Activated naive CD4-positive, alpha-beta T cell treated with anti-CD3 and anti-CD28 coated beads, Interleukin-2, amount 10 ng/mL, durations not matched to agents 7 days and 5 days (primary cell): ENCODE data around the gene FBXL14.
"Not testable (repeated sequence)": the region's sequence is repeated elsewhere in the genome, so short reads cannot be mapped to it uniquely, and the experiment has no call there.

Experiments used
- CTCF ChIA-PET: fragments of 350-600 bp; sonication (Branson Sonifier 250); formaldehyde crosslinking; loops from one replicate; lab custom pipeline; 2021; ENCODE audit warnings: antibody characterized with exemption; lab: Charles Lee
- DNase-seq: peaks from one replicate; pipeline ENCODE4 v3.0.0-alpha.2; 2020
- H3K27ac Mint-ChIP-seq: one replicate; pipeline ENCODE4 v1.8.0; 2021; ENCODE audit warnings: mild to moderate bottlenecking, moderate library complexity, mixed read lengths
- H3K27me3 Mint-ChIP-seq: one replicate; pipeline ENCODE4 v1.8.0; 2021; ENCODE audit warnings: mild to moderate bottlenecking, mixed read lengths
- H3K36me3 Mint-ChIP-seq: one replicate; pipeline ENCODE4 v1.8.0; 2021; ENCODE audit warnings: mixed read lengths
- H3K4me1 Mint-ChIP-seq: one replicate; pipeline ENCODE4 v1.8.0; 2021; ENCODE audit warnings: mixed read lengths
- H3K4me3 Mint-ChIP-seq: one replicate; pipeline ENCODE4 v1.8.0; 2021; ENCODE audit warnings: mild to moderate bottlenecking, moderate library complexity, mixed read lengths
- H3K9me3 Mint-ChIP-seq: one replicate; pipeline ENCODE4 v1.8.0; 2021; ENCODE audit warnings: mixed read lengths

The FBXL14 gene

GRCh38 chr12:1611803-1612572 is 17.6 kb upstream of the FBXL14 start:
- Mint-ChIP-seq H3K4me1 (peaks cover 8% of the 10 kb centered on the region), H3K9me3 (no peaks in the 10 kb centered on the region), H3K36me3 (no peaks in the 10 kb centered on the region)

GRCh38 chr12:1610072-1610643 is 15.8 kb upstream of the FBXL14 start:
- Mint-ChIP-seq H3K27ac (no peak overlapping the region), H3K9me3 (no peaks in the 10 kb centered on the region), H3K36me3 (no peaks in the 10 kb centered on the region), H3K4me1 (peaks cover 9% of the 10 kb centered on the region), H3K4me3 (no peak overlapping the region), H3K27me3 (peaks cover 50% of the 10 kb centered on the region)
- DNase-seq, result no peak
- CTCF ChIA-PET, result no interaction called here

More at GRCh38 chr12:1611803-1612572, 17.6 kb upstream of the FBXL14 start:
- CTCF ChIA-PET, result interaction anchor here (2.0 kb wide), 1 partner anchor 494 kb away, joined by 6 read pairs; no protein-coding TSS in a partner anchor
- DNase-seq, result no peak
- peaks cover 51% of the 10 kb centered on the region for H3K27me3 Mint-ChIP-seq
- H3K27ac Mint-ChIP-seq, result no peak overlapping the region
- H3K4me3 Mint-ChIP-seq, result no peak overlapping the region

- no peaks in the 10 kb centered on the region for H3K9me3 Mint-ChIP-seq
Observed at GRCh38 chr12:1608713-1609119, 14.3 kb upstream of the FBXL14 start.

GRCh38 chr12:1607940-1608712 is 13.7 kb upstream of the FBXL14 start:
- Mint-ChIP-seq H3K4me1 (peaks cover 15% of the 10 kb centered on the region), H3K4me3 (no peak overlapping the region), H3K27ac (no peak overlapping the region), H3K9me3 (no peaks in the 10 kb centered on the region), H3K36me3 (no peaks in the 10 kb centered on the region), H3K27me3 (peaks cover 43% of the 10 kb centered on the region)
- CTCF ChIA-PET, result no interaction called here
- no peak for DNase-seq

More at GRCh38 chr12:1608713-1609119, 14.3 kb upstream of the FBXL14 start:
- peaks cover 43% of the 10 kb centered on the region for H3K27me3 Mint-ChIP-seq
- H3K27ac Mint-ChIP-seq, result no peak overlapping the region
- H3K4me3 Mint-ChIP-seq, result no peak overlapping the region
- CTCF ChIA-PET, result no interaction called here
- peaks cover 15% of the 10 kb centered on the region for H3K4me1 Mint-ChIP-seq
- no peak for DNase-seq
- H3K36me3 Mint-ChIP-seq, result no peaks in the 10 kb centered on the region

DNA sequence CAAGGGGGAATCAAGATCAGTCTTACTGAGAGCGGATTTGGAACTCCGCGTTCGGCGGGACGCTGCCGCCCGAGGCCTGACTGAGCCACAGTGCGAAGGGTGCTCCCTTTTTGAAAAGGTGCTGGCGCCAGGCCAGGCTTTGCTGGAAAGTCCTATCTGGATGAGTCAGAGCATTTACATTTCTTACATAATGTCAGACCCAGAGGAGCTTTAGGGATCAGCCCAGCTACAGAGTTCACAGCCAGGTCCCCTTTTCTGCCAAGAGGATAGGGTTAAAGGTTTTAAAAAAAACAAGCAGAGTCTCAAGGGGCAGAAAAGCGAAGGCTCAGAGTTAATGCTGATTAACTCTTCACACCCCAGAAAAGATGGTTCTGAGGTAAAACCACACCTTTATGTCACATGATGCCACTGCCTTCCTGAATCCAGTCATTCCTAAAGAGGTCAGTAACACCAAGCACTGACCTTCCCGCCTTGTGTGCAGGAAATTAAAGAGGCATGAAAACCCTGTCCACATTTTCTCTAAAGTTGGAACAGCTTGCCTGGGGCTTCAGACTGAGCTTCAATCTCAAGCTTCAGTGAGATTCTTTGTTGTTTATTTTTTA is 11.7 kb upstream of the FBXL14 start:
- DNase-seq, result no peak
- CTCF ChIA-PET, result interaction anchor here (0.6 to 2.4 kb wide), 6 partner anchors 9 to 488 kb away, joined by 3 to 24 read pairs (median 11); no protein-coding TSS in a partner anchor
- Mint-ChIP-seq H3K36me3 (no peaks in the 10 kb centered on the region), H3K27ac (no peak overlapping the region), H3K4me1 (peaks cover 31% of the 10 kb centered on the region), H3K4me3 (peak overlapping the region; percentile 72), H3K9me3 (no peaks in the 10 kb centered on the region), H3K27me3 (peaks cover 27% of the 10 kb centered on the region)

GRCh38 chr12:1605129-1606020 is 11.0 kb upstream of the FBXL14 start:
- CTCF ChIA-PET, result interaction anchor here (0.8 to 2.4 kb wide), 8 partner anchors 9 to 488 kb away, joined by 3 to 24 read pairs (median 4); no protein-coding TSS in a partner anchor
- H3K36me3 Mint-ChIP-seq, result no peaks in the 10 kb centered on the region
- H3K4me1 Mint-ChIP-seq, result peaks cover 37% of the 10 kb centered on the region
- no peak overlapping the region for H3K27ac Mint-ChIP-seq
- H3K27me3 Mint-ChIP-seq, result peaks cover 26% of the 10 kb centered on the region
- no peaks in the 10 kb centered on the region for H3K9me3 Mint-ChIP-seq
- H3K4me3 Mint-ChIP-seq, result peak overlapping the region; percentile 72
- DNase-seq, result peak; percentile 69

DNA sequence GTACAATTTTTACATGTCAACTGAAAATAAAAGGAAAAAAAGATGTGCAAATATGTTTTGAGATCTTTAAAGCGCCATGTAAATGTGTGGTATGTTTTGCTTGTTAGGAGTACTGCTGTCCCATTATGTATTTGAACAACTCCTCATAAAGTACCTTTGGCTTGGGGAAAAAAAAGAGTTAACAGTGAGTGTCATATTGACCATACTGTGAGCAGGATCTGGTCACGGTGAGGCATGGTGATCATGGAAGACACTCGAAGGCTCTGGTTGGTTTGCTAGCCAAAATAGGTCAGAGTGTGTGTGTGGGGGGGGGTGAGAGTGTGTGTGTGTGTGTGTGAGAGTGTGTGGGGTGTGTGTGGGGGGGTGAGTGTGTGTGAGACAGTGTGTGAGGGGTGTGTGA is 10.1 kb upstream of the FBXL14 start:
- Mint-ChIP-seq H3K27me3 (peaks cover 20% of the 10 kb centered on the region), H3K9me3 (no peaks in the 10 kb centered on the region), H3K27ac (no peak overlapping the region), H3K4me3 (no peak overlapping the region), H3K4me1 (peaks cover 37% of the 10 kb centered on the region), H3K36me3 (no peaks in the 10 kb centered on the region)
- no peak for DNase-seq
- CTCF ChIA-PET, result interaction anchor here (0.8 to 3.6 kb wide), 9 partner anchors 12 to 487 kb away, joined by 3 to 30 read pairs (median 14); no protein-coding TSS in a partner anchor

DNA sequence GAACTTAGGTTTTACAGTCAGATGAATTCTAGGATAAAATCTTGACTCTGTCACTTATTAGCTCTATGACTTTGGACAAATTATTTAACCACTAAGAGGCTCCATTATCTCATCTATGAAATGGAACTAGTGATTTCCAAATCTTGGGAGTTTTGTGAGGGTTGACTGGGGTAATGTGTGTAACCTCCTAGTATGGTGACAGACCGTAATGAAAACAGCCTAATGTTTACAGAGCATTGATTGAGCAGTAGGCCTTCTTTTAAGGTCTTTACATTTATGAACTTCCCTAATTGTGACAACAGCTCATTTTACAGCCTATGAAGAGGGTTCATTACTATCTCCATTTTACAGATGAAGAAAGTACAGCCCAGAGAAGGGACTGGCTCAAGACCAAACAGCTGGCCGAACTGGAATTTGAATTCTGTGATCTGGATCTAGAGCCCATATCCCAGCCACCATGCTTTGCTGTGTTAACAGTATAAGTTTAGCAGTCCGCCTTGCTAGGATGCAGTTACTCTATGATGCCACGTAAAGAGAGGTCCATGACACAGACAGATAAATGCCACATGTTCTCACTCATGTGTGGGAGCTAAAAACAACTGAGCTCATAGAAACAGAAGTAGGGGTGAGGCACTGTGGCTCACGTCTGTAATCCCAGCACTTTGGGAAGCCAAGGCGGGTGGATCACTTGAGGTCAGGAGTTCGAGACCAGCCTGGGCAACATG is 9.1 kb upstream of the FBXL14 start:
- CTCF ChIA-PET, result interaction anchor here (1.2 to 3.6 kb wide), 4 partner anchors 11 to 486 kb away, joined by 3 to 30 read pairs (median 12); no protein-coding TSS in a partner anchor
- Mint-ChIP-seq H3K27me3 (peaks cover 11% of the 10 kb centered on the region), H3K9me3 (no peaks in the 10 kb centered on the region), H3K27ac (peak overlapping the region; percentile 29), H3K4me3 (no peak overlapping the region), H3K36me3 (no peaks in the 10 kb centered on the region), H3K4me1 (peaks cover 37% of the 10 kb centered on the region)
- DNase-seq, result no peak

DNA sequence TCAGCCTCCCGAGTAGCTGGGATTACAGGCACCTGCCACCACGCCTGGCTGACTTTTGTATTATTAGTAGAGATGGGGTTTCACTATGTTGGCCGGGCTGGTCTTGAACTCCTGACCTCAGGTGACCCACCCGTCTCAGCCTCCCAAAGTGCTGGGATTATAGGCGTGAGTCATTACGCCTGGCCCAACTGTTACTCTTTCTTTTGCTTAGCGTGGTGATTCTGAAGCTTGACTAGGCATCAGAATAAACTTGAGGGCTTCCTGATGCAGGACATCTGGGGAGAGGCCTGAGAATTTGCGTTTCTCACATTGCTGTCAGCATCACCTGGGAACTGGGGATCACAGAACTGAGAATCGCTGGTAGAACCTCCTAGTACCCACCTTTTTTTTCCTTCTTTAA is 8.3 kb upstream of the FBXL14 start:
- peaks cover 37% of the 10 kb centered on the region for H3K4me1 Mint-ChIP-seq

GRCh38 chr12:1598757-1599156 is 4.4 kb upstream of the FBXL14 start:
- Mint-ChIP-seq H3K4me3 (no peak overlapping the region), H3K9me3 (no peaks in the 10 kb centered on the region), H3K36me3 (peaks cover 4% of the 10 kb centered on the region), H3K27me3 (no peaks in the 10 kb centered on the region), H3K4me1 (peaks cover 38% of the 10 kb centered on the region), H3K27ac (no peak overlapping the region)
- CTCF ChIA-PET, result no interaction called here
- DNase-seq, result no peak

More for the DNA sequence above, 8.3 kb upstream of the FBXL14 start:
- not testable (repeated sequence) for H3K4me3 Mint-ChIP-seq, DNase-seq, H3K9me3 Mint-ChIP-seq, H3K36me3 Mint-ChIP-seq
- Mint-ChIP-seq H3K27ac (peak overlapping the region; percentile 88), H3K27me3 (peaks cover 10% of the 10 kb centered on the region)
- CTCF ChIA-PET, result interaction anchor here (1.9 to 3.6 kb wide), 4 partner anchors 10 to 485 kb away, joined by 9 to 30 read pairs (median 14); no protein-coding TSS in a partner anchor

DNA sequence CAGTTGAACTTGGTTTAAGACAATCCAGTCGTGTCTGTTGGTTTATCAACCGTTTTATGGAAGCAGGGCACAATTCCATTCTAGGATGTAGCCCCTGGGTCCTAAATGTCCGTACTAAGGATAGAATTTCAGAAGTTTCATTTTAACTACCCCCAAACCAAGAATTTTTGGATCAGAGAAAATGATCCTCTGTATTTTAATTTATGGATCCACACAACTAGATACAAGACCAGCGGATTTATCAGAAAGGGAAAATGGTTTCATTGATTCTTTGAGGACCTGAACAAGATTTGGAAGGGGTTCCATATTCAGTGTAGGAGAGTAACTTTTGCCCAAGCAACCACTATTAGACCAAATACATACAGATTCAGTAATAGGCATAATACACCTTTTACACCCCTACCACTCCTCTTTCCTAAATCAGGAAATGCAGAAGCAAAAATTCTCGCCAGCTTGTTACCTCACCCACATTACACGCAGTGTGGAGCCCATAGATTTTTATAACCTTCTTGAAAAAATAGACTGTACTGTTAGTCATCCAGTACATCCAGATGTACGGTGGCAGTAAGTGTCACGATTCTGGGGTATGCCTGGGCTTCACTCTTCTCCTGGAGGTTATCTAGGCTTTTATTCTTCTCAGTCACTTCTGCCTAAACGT is 1.4 kb upstream of the FBXL14 start:
- peaks cover 23% of the 10 kb centered on the region for H3K36me3 Mint-ChIP-seq
- CTCF ChIA-PET, result no interaction called here
- peak overlapping the region; percentile 87 for H3K4me3 Mint-ChIP-seq
- H3K4me1 Mint-ChIP-seq, result peaks cover 39% of the 10 kb centered on the region
- no peak for DNase-seq
- peak overlapping the region; percentile 91 for H3K27ac Mint-ChIP-seq
- H3K9me3 Mint-ChIP-seq, result no peaks in the 10 kb centered on the region
- H3K27me3 Mint-ChIP-seq, result no peaks in the 10 kb centered on the region

DNA sequence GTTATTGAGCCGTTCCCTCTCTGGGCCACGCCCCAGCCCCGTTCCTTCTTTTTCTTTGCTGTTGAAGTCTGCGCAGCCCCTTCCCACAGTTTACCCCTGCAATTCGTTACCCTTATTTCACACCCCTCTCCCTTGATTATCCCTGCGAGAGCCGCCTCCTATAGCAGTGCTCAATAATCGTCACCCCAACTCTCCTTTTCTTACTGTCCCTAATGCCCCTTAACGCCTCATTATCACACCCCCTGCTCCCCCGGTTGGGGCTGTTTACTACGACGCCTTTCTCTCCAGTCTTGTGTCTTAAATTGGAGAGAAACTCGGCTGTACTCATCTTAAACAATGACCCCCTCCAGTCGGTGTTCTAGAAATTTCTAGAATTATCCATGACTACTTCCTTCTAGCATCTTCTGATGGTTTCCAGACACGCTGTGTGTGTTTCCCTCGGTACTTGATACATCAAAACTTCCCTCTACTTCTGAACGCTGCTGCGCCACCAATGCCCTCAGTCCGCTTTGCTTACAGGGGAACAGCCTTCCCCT is 713 bp upstream of the FBXL14 start:
- Mint-ChIP-seq H3K36me3 (peaks cover 27% of the 10 kb centered on the region), H3K4me3 (peak overlapping the region; percentile 87), H3K27ac (peak overlapping the region; percentile 91), H3K4me1 (peaks cover 43% of the 10 kb centered on the region), H3K9me3 (no peaks in the 10 kb centered on the region), H3K27me3 (no peaks in the 10 kb centered on the region)
- DNase-seq, result no peak
- CTCF ChIA-PET, result no interaction called here
